ENCODE measurements around the gene PRR9. TPM values are rescaled to one million over a fixed set of nuclear protein-coding genes. Genes with fewer than 3 reads are reported as not detected.

The PRR9 gene
- total RNA-seq, 1 donor from 2014 or later: not detected

GRCh38 chr1:153203130-153203529, 14.3 kb upstream of the PRR9 start, which contains the start of gene LELP1:
LELP1 (plus strand) TSS chr1:153203430; CDS start chr1:153204708, 1,278 bp downstream.
- TF ChIP-seq CTCF (IDR thresholded peaks at IDR 0.05; ENCODE audit: partially characterized antibody, unreplicated experiment): no peak
- Mint-ChIP-seq H3K27ac (ENCODE audit: unreplicated experiment) (no peak within 1 kb of the TSS), H3K4me3 (ENCODE audit: unreplicated experiment) (no peak within 1 kb of the TSS), H3K36me3 (ENCODE audit: unreplicated experiment) (no peaks in the 10 kb centered on the region), H3K9me3 (ENCODE audit: unreplicated experiment) (no peaks in the 10 kb centered on the region), H3K27me3 (ENCODE audit: unreplicated experiment) (peaks cover 4% of the 10 kb centered on the region), H3K4me1 (ENCODE audit: low read depth, unreplicated experiment) (no peaks in the 10 kb centered on the region)
- no peak for DNase-seq

- H3K27ac Mint-ChIP-seq (ENCODE audit: unreplicated experiment): no peak overlapping the region
- TF ChIP-seq CTCF (IDR thresholded peaks at IDR 0.05; ENCODE audit: partially characterized antibody, unreplicated experiment): no peak
- peaks cover 3% of the 10 kb centered on the region for H3K27me3 Mint-ChIP-seq (ENCODE audit: unreplicated experiment)
- H3K36me3 Mint-ChIP-seq (ENCODE audit: unreplicated experiment): no peaks in the 10 kb centered on the region
- H3K4me1 Mint-ChIP-seq (ENCODE audit: low read depth, unreplicated experiment): no peaks in the 10 kb centered on the region
- H3K4me3 Mint-ChIP-seq (ENCODE audit: unreplicated experiment): no peak overlapping the region
- no peak for DNase-seq
- no peaks in the 10 kb centered on the region for H3K9me3 Mint-ChIP-seq (ENCODE audit: unreplicated experiment)
Observed at GRCh38 chr1:153206631-153207030, 10.8 kb upstream of the PRR9 start.

- Mint-ChIP-seq H3K27me3 (ENCODE audit: unreplicated experiment) (peaks cover 4% of the 10 kb centered on the region), H3K4me1 (ENCODE audit: low read depth, unreplicated experiment) (no peaks in the 10 kb centered on the region), H3K27ac (ENCODE audit: unreplicated experiment) (no peak overlapping the region), H3K4me3 (ENCODE audit: unreplicated experiment) (no peak overlapping the region), H3K36me3 (ENCODE audit: unreplicated experiment) (no peaks in the 10 kb centered on the region), H3K9me3 (ENCODE audit: unreplicated experiment) (no peaks in the 10 kb centered on the region)
- no peak for TF ChIP-seq CTCF (IDR thresholded peaks at IDR 0.05; ENCODE audit: partially characterized antibody, unreplicated experiment)
- no peak for DNase-seq
Observed at GRCh38 chr1:153210206-153210605, 7.2 kb upstream of the PRR9 start.

- no peak for TF ChIP-seq CTCF (IDR thresholded peaks at IDR 0.05; ENCODE audit: partially characterized antibody, unreplicated experiment)
- peaks cover 6% of the 10 kb centered on the region for H3K27me3 Mint-ChIP-seq (ENCODE audit: unreplicated experiment)
- H3K36me3 Mint-ChIP-seq (ENCODE audit: unreplicated experiment): no peaks in the 10 kb centered on the region
- no peak overlapping the region for H3K4me3 Mint-ChIP-seq (ENCODE audit: unreplicated experiment)
- H3K27ac Mint-ChIP-seq (ENCODE audit: unreplicated experiment): no peak overlapping the region
- no peaks in the 10 kb centered on the region for H3K4me1 Mint-ChIP-seq (ENCODE audit: low read depth, unreplicated experiment)
- DNase-seq: no peak
- H3K9me3 Mint-ChIP-seq (ENCODE audit: unreplicated experiment): no peaks in the 10 kb centered on the region
Observed at GRCh38 chr1:153212201-153212600, 5.2 kb upstream of the PRR9 start.

- peaks cover 6% of the 10 kb centered on the region for H3K27me3 Mint-ChIP-seq (ENCODE audit: unreplicated experiment)
- no peak for TF ChIP-seq CTCF (IDR thresholded peaks at IDR 0.05; ENCODE audit: partially characterized antibody, unreplicated experiment)
- DNase-seq: no peak
- no peaks in the 10 kb centered on the region for H3K4me1 Mint-ChIP-seq (ENCODE audit: low read depth, unreplicated experiment)
- H3K9me3 Mint-ChIP-seq (ENCODE audit: unreplicated experiment): no peaks in the 10 kb centered on the region
- H3K4me3 Mint-ChIP-seq (ENCODE audit: unreplicated experiment): no peak overlapping the region
- no peak overlapping the region for H3K27ac Mint-ChIP-seq (ENCODE audit: unreplicated experiment)
- no peaks in the 10 kb centered on the region for H3K36me3 Mint-ChIP-seq (ENCODE audit: unreplicated experiment)
Observed at GRCh38 chr1:153213519-153213918, 3.9 kb upstream of the PRR9 start.
